ENCODE measurements around the gene SMARCC2. TPM values are rescaled to one million over a fixed set of nuclear protein-coding genes. Genes with fewer than 3 reads are reported as not detected.

SMARCC2 gene
- total and polyA plus RNA-seq, 9 of the 15 experiments (the other 6 are each of a cell fraction or from before 2014, with no cell fraction given): 11.9 to 86.0 (median 36.6) TPM

- Histone ChIP-seq H3K4me2 (ENCODE audit: insufficient read depth, low read length) (peak within 1 kb of the TSS; percentile 95), H3K79me2 (ENCODE audit: control insufficient read depth, insufficient read depth, low read length) (peaks cover 28% of the 10 kb centered on the region), H3K9me1 (ENCODE audit: control insufficient read depth, insufficient read depth, low read length) (no peaks in the 10 kb centered on the region), H3K27me3 (ENCODE audit: control insufficient read depth in 2 of 2, insufficient read depth in 2 of 2, low read length in 2 of 2) (no peaks in the 10 kb centered on the region), H3K9me3 (replicated peaks; ENCODE audit: control insufficient read depth, insufficient read depth, low read depth, low read length) (peaks cover 6% of the 10 kb centered on the region), H3K4me3 (peak within 1 kb of the TSS; percentile 59), H4K20me1 (replicated peaks; ENCODE audit: control insufficient read depth, insufficient read depth, low read length) (no peaks in the 10 kb centered on the region), H2AFZ (ENCODE audit: low read depth, low read length) (peak within 1 kb of the TSS; percentile 82), H3K36me3 (ENCODE audit: control insufficient read depth, insufficient read depth, low read length) (peaks cover 40% of the 10 kb centered on the region), H3K4me1 (replicated peaks in 1 of 2; ENCODE audit: control insufficient read depth in 2 of 2, insufficient read depth in 2 of 2, low read length in 2 of 2) (peaks cover 16 to 17% of the 10 kb centered on the region in 2 experiments), H3K27ac (ENCODE audit: extremely low read depth, low read depth, low read length) (peak within 1 kb of the TSS; percentile 97), H3K9ac (ENCODE audit: insufficient read depth in 1 of 2, low read depth in 2 of 2, low read length in 2 of 2) (peak within 1 kb of the TSS; percentile 93 to 97)
- under 1% methylated on average over 59 of the region's 61 CpGs for WGBS (ENCODE audit: insufficient coverage, low coverage, missing lambda C conversion rate)
- POLR2A ChIA-PET: interaction anchor here (0.6 to 5.3 kb wide), 37 partner anchors 10 to 1833 kb away, joined by 3 to 125 read pairs (median 4); partner anchors contain the start of genes COQ10A, ESYT1, ITGA7 and MYL6
- peak; percentile 88 for ATAC-seq
- CTCF ChIA-PET (ENCODE audit: low intra/inter-chr PET ratio): interaction anchor here (0.6 to 3.8 kb wide), 7 partner anchors 70 to 188 kb away, joined by 3 to 36 read pairs (median 6); partner anchors contain the start of genes ANKRD52, NABP2 and SMARCC2
- intact Hi-C loops (cut with micrococcal nuclease): loop anchor here (1.0 to 5.0 kb wide), 5 partner anchors 33 to 519 kb away; partner anchors contain the start of genes ANKRD52, CS and MYL6
- BruUV-seq (replicated peaks): no TSS peak
- peak; percentile 99 for FAIRE-seq
- DNase-seq (ENCODE audit: extremely low read depth in 1 of 4, low spot score in 3 of 4): peak; percentile 87 to 100 (median 90)
- in situ Hi-C loops (cut with MboI): no loop called here
- no peak; the same call in 1 of the 2 replicates for TF ChIP-seq EGR1 (conservative IDR thresholded peaks at IDR 0.05)
- TF ChIP-seq RAD21 (CRISPR knock-in tag; conservative IDR thresholded peaks at IDR 0.05 in 1 of 2, IDR thresholded peaks at IDR 0.05 in 1 of 2): peak; percentile 14 to 44; a peak in 3 of 4 replicates
- no peak for TF ChIP-seq ZKSCAN8 (CRISPR knock-in tag; IDR thresholded peaks at IDR 0.05)
- TF ChIP-seq NCOA2 (IDR thresholded peaks at IDR 0.05; ENCODE audit: partially characterized antibody in 2 of 2): no peak
- TF ChIP-seq CBFA2T3 (IDR thresholded peaks at IDR 0.05): peak; percentile 16; the same call in 1 of the 2 replicates
- TF ChIP-seq REST (IDR thresholded peaks at IDR 0.05; ENCODE audit: borderline replicate concordance): peak; percentile 19; the same call in 1 of the 2 replicates
- TF ChIP-seq REST (CRISPR knock-in tag; IDR thresholded peaks at IDR 0.05; ENCODE audit: low read depth): peak; percentile 44; the same call in 1 of the 2 replicates
- peak; percentile 97 for TF ChIP-seq NR2C1 (IDR thresholded peaks at IDR 0.05)
- TF ChIP-seq NR2C1 (tag; IDR thresholded peaks at IDR 0.05): peak; percentile 99
- peak; percentile 94 for TF ChIP-seq RFX7 (CRISPR knock-in tag; IDR thresholded peaks at IDR 0.05)
- no peak for TF ChIP-seq ZNF23 (CRISPR knock-in tag; IDR thresholded peaks at IDR 0.05)
Measured at GRCh38 chr12:56117778-56118687, 71.2 kb downstream of the SMARCC2 start, which contains the start of gene ZC3H10. Gene ZC3H10, plus strand, starts transcription at chr12:56118266. Its CDS starts 2,297 bp downstream, at chr12:56120563.

Data from K562 (cell line).